GM04503 (cell line): ENCODE measurements around the gene GJD2.

Experiments used
- DNase-seq: peaks from one replicate; pipeline ENCODE4 v3.0.0-alpha.2; 2012; ENCODE audit warnings: low read depth

Gene GJD2

GRCh38 chr15:34754674-34755418, at the start of gene GJD2:
TSS of gene GJD2 (minus strand) at chr15:34754998. CDS start at chr15:34754488, 510 bp downstream.
- no peak for DNase-seq

GRCh38 chr15:34804113-34804512, 49.3 kb upstream of the GJD2 start:
- no peak for DNase-seq

GRCh38 chr15:34802803-34803750, 48.3 kb upstream of the GJD2 start:
- no peak for DNase-seq

- no peak for DNase-seq
These were observed 47.6 kb upstream of the GJD2 start for GRCh38 chr15:34802371-34802770.

- no peak for DNase-seq
These were observed 44.6 kb upstream of the GJD2 start for GRCh38 chr15:34799149-34800101.

GRCh38 chr15:34796847-34797435, 42.1 kb upstream of the GJD2 start:
- DNase-seq: no peak

- DNase-seq: no peak
These were observed 40.7 kb upstream of the GJD2 start, which contains the start of gene ACTC1 for GRCh38 chr15:34795267-34796081. TSS of gene ACTC1 (minus strand) at chr15:34795549. CDS start at chr15:34794808, 741 bp downstream.

- DNase-seq: no peak
These were observed 39.9 kb upstream of the GJD2 start for GRCh38 chr15:34794590-34795206.

GRCh38 chr15:34793901-34794300, 39.1 kb upstream of the GJD2 start:
- no peak for DNase-seq

- DNase-seq: no peak
These were observed 38.3 kb upstream of the GJD2 start for GRCh38 chr15:34793071-34793470.

GRCh38 chr15:34791701-34792100, 36.9 kb upstream of the GJD2 start:
- DNase-seq: no peak

GRCh38 chr15:34790121-34790520, 35.3 kb upstream of the GJD2 start:
- DNase-seq: no peak

GRCh38 chr15:34789326-34789725, 34.5 kb upstream of the GJD2 start:
- no peak for DNase-seq

GRCh38 chr15:34786206-34786605, 31.4 kb upstream of the GJD2 start:
- no peak for DNase-seq

GRCh38 chr15:34783991-34784390, 29.2 kb upstream of the GJD2 start:
- DNase-seq: no peak

- no peak for DNase-seq
These were observed 28.6 kb upstream of the GJD2 start for GRCh38 chr15:34783431-34783830.

- no peak for DNase-seq
These were observed 28.1 kb upstream of the GJD2 start for GRCh38 chr15:34782901-34783300.

GRCh38 chr15:34780725-34781124, 25.9 kb upstream of the GJD2 start:
- DNase-seq: no peak

- DNase-seq: peak; percentile 21
These were observed 21.9 kb upstream of the GJD2 start for GRCh38 chr15:34776606-34777105.

GRCh38 chr15:34773917-34774316, 19.1 kb upstream of the GJD2 start:
- DNase-seq: no peak
